GM15510 (cell line): ENCODE results near the gene UBE2M.

Experiments
- POLR2A ChIP-seq: IDR thresholded peaks from 3 replicates; pipeline ENCODE4 v1.6.1; 2011; ENCODE audit warnings: borderline replicate concordance; ENCODE audit not compliant: insufficient read length; ENCODE audit errors: extremely low read depth

The UBE2M gene

DNA sequence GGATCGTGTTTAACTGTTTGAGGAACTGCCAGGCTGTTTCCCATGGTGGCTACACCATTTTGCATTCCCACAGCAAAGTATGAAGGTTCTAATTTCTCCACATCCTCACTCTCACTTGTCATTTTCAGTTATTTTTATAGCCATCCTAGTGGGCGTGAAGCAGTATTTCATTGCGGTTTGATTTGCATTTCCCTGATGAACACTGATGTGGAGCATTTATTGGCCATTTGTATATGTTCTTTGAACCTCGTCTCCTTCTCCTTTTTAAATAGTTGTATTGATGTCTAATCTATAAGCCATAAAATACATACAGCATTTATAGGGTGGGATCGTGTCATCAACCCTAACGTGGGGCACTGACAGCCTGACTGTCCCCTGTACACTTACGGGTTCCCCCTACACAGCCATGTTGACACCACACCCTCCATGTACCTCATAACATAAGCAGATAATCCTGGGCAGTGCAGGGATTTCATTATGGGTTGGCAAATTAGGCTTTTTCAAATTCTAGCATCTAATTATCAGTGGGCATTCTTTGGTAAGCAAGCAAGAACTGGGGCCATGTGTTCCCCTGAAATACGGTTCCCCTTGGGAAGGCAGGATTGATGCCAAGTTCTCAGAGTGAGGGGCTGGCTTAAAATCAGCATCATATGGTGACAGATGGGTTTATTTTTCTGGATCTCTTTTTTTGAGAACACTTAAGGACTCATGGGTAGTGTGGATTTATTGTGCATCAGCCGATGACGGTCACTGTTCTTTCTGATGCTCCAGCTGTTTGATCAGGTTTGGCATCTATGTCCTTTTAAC lies 27.2 kb downstream of the UBE2M start:
- TF ChIP-seq POLR2A = no peak

DNA sequence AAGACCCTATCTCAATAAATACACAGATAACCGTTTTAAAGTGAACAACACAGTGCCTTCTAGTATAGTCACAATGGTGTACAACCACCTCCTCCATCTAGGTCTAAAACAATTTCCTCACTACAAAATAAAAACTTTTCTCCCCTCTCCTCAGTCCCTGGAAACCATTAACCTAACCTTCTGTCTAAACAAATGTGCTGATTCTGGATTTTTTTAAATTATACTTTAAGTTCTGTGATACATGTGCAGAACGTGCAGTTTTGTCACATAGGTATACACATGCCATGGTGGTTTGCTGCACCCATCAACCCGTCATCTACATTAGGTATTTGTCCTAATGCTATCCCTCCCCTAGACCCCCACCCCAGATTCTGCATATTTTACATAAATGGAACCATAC lies 29.0 kb downstream of the UBE2M start:
- TF ChIP-seq POLR2A = no peak

GRCh38 chr19:58522709-58523108 lies 35.7 kb downstream of the UBE2M start:
- no peak for TF ChIP-seq POLR2A

- no peak for TF ChIP-seq POLR2A
These were observed 36.8 kb downstream of the UBE2M start for GRCh38 chr19:58521651-58522050.

DNA sequence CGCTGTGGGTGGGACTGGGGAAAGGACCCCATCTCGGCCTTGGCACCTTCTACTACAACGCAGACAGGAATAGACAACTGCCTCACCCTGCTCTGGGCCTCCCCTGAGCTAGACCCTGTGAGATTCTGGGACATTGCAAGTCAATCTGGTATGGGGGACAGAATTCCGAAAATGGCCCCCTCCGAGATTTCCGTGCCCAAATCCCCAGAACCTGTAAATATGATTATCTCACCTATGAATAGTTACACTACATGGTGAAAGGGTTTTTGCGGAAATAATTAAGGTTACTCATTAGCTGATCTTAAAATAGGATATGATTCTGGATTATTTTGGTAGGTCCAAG lies 38.2 kb downstream of the UBE2M start:
- TF ChIP-seq POLR2A = no peak

GRCh38 chr19:58519355-58520256 lies 38.8 kb downstream of the UBE2M start, which contains the start of gene ZBTB45:
Gene ZBTB45 (minus strand): TSS chr19:58519810. CDS start chr19:58517673, 2,137 bp downstream.
- peak; percentile 72 for TF ChIP-seq POLR2A

GRCh38 chr19:58519087-58519354 lies 39.4 kb downstream of the UBE2M start:
- no peak for TF ChIP-seq POLR2A

DNA sequence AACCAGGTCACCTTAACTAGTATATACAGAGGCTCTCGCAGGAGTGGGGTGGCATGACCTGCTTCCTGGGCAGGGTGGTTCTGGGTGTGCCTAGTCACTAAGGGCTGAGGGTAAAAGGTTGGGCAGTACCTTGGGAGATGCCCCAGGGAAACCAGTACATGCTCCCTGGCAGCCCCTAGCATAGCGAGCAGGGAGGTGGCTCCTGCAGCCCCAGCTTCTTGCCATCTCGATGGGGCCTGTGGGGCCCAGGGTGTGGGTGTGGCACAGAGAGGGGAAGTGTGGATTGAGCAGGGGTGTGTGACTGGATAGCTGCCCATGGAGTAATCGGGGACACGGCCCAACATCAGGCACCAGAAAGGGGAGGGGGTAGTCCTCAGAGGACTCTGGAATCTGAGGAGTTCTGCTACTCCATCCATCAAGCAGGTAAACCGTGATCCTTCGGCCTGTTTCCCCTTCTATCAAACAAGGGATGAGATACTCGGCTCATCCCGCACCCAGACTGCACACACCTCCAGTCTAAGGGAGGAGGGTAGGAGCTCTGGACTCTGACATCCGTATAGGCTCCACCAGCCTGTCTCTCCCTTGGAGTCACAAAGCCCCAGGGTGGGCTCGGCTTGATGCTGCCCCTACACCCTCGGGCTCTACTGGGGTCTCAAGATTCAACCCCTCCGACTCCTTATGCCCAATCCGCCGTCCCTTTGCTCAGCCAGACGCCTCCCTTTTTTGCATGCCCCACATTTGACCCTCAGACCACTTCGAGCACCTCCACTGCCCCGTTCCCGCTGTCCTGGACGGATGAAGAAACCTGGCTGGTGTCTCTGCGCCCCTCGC lies 39.9 kb downstream of the UBE2M start:
- TF ChIP-seq POLR2A = peak; percentile 10

DNA sequence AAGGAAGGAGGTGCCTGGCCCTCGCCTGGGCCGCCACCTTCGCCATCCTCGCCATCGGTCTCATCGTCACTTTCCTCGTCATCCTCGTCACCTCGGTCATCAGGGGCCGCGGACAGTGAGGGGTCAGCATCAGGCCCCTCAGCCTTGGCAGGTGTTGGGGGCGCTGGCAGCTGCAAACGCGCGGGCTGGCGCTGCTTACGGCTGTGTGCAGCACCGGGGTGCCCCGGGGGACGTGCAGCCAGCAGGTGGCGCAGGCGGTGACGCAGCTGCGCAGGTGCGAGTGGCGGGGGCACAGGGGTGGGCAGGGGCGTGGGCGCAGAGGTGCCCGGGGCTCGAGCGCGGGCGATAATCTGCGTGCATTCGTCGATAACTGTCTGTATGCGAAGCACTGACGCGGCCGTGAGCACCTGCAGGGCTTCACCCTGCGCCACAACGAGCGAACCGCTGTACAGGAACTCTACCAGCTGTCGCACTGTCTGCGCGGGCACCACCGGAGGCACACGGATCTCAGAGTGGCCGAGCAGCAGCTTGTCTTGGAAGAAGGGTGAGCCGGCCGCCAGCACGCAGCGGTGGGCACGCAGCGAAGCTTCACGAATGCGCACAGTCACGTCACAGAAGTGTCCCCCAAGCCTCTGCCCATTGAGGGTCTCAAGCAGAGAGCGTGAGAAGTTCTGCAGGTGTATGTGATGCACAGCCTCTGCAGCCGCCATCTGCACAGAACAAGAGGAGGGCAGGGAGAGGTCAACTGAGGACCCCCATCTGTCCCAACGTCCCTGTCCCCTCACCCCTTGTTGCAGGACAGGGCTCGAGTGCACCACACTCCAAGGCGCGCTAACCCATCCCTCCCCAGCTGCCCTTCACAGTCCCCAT lies 41.2 kb downstream of the UBE2M start:
- TF ChIP-seq POLR2A = no peak

- TF ChIP-seq POLR2A = no peak
These were observed 42.1 kb downstream of the UBE2M start for GRCh38 chr19:58516246-58516836.

DNA sequence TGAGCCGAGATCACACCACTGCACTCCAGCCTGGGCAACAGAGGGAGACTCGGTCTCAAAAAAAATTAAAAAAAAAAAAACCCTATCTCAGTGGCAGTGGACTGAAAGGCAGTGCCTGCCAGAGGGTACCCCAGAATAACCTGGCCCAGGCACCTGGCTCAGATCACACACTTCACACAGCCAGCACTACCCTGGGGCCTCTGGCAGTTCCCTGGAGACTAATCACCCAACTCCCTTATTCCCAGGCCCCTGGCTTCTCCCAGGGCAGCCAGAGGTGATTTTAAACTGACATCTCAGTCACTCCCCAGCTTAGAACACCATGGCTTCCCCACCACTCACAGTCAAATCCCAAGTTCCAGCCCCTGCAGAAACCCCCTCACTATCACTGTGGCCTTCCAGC lies 43.2 kb downstream of the UBE2M start:
- TF ChIP-seq POLR2A = no peak

GRCh38 chr19:58514564-58515022 lies 43.8 kb downstream of the UBE2M start:
- no peak for TF ChIP-seq POLR2A

- peak; percentile 84 for TF ChIP-seq POLR2A
These were observed 44.5 kb downstream of the UBE2M start for GRCh38 chr19:58513694-58514563.
